ENCODE results near the gene COX10. TPM values are rescaled to one million over a fixed set of nuclear protein-coding genes. Genes with fewer than 3 reads are reported as not detected.
"Not testable (repeated sequence)": the region's sequence is repeated elsewhere in the genome, so short reads cannot be mapped to it uniquely, and the experiment has no call there.

COX10 gene
- total RNA-seq, 2 donors from 2014 or later: 29.1 to 34.6 TPM

DNA sequence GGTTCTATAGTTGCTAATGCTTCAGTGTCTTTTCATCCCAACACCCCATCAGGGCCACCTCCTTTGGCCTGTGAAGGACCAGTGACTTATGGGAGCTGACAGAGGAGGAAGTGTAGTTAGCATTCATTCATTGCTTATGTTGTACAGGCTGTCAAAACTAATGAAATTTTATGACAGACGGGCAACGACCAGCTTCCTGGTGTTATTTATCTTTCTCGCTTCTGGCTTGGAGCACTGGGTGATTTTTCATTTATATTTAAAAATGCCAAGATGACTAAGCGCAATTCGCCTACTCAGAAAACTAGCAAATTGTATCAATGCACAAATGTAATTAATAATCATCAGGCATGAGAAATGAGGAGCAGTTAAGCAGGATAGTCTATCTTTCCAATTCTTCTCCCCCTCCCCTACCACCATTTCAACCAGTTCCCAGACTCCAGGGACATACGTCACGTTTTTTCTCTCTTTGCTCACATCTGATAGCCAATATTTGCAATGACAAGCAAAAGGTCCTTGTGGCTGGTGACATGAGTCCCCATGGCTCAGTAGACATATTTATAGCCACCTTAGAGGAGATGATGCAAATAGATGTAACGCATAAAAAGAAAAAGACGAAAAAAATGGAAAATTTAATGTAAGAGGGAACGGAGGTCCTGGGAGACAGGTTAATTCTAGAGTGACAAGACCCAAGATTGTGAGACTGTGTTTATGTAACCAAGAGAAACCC lies 156.1 kb downstream of the COX10 start:
- DNase-seq: no peak
- peak; percentile 86 for ATAC-seq
- intact Hi-C loops (cut with DNase I, micrococcal nuclease): no loop called here

DNA sequence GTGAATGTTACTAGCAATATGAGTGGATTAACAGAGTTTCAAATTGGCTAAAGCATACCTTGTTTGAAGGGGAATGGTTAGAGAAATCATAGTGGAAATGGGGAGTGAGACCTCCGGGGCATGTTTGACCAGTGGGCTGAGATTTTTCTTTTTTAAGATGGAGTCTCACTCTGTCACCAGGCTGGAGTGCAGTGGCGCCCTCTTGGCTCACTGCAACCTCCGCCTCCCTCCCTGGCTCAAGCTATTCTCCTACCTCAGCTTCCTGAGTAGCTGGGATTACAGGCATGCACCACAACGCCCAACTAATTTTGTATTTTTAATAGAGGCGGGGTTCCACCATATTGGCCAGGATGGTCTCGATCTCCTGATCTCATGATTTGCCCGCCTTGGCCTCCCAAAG lies 157.7 kb downstream of the COX10 start:
- intact Hi-C loops (cut with DNase I, micrococcal nuclease): no loop called here
- no peak for ATAC-seq
- DNase-seq: no peak

DNA sequence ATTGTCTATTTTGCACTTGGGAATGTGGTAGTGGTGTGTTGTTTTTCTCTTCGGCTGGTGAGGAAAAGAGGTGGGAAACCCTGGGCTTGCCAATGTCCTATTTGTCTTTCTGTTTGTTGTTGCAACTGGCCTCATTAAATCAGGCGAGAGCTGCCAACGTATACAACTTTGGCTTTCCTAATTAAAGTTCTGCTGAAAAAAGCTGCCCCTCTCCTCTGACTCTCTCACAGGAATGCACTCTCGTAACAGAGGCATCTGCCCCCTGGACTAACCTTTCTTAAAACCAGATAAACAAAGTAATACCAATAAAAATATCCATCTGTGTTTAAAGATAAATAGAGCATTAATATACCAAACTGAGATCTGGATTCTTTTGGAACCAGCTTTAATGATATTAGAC lies 159.6 kb downstream of the COX10 start:
- no peak for ATAC-seq
- DNase-seq: no peak
- intact Hi-C loops (cut with DNase I, micrococcal nuclease): no loop called here

DNA sequence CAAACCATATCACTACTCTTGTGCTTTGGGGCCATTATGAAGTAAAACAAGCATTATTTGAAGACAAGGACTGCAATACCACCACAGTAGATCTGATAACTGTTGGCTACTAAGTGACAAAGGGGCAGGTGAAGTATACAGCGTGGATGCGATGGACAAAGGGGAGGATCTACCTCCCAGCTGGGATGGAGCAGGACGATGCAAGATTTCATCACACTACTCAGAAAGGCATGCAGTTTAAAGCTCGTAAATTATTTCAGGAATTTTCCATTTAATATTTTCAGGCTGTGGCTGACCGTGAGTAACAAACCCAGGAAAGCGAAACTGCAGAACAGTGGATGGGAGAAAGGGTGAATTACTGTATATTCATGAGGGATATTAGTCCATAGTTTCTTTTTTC lies 161.9 kb downstream of the COX10 start:
- DNase-seq; ATAC-seq; intact Hi-C loops (cut with DNase I, micrococcal nuclease): not testable (repeated sequence)

DNA sequence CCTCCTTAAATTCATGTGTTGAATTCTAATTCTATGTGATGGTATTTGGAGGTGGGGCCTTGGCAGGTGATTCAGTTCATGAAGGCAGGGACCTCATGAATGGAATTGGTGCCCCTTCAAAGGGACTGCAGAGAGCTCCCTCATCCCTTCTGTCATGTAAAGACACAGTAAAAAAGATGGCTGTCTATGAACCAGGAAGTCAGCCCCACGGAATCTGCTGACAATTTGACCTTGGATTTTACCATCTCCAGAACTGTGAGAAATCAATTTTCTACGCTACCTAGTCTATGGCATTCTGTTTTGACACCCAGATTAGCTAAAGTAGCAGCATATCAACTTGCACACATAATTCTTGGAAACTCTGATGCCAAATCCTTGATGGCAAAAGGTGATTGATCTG lies 165.7 kb downstream of the COX10 start:
- ATAC-seq; intact Hi-C loops (cut with DNase I, micrococcal nuclease); DNase-seq: not testable (repeated sequence)

DNA sequence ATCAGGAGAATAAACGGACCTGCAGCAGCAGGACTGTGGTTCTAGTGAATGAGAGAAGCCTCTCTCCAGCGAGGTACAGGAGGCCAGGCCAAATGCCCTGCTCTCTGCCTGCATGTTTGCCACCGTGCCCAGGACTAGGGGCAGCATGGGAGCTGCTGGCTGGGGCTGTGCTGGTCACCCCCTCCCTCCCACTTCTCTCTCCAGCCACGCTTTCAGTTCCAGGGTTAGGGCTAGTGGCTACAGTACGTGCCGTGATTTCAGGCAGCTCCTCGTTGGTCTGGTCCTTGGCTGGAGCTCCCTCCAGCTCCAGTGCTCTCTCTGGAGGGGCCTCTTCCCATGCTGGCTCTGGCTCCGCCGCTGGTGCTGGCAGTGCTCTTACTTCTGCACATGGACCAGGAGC lies 166.7 kb downstream of the COX10 start:
- ATAC-seq; intact Hi-C loops (cut with DNase I, micrococcal nuclease); DNase-seq: not testable (repeated sequence)

DNA sequence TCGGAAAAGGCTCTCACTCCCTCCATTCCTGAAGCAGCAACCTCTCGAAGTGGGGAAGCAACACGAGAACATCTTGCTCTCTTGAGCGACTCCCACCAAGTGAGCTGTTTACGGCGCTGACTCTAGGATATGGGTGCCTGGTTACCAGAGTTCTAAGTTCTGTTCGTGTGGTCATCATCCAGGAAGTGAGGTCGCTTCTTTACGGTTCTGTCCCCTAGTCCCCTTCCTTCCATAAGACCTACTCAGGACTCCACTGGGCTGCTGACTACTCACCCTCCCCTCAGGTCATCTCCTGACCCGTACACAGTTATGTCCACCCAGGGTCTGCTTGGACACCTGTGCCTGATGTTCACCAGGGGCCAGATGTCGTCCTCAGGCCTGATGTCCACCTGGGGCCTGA lies 167.5 kb downstream of the COX10 start, which contains the start of gene CDRT15:
CDRT15 (minus strand) TSS at position 101 of the 400 bp plus-strand sequence; CDS start at position 72, 29 bp downstream.
- ATAC-seq; DNase-seq; intact Hi-C loops (cut with DNase I, micrococcal nuclease): not testable (repeated sequence)

DNA sequence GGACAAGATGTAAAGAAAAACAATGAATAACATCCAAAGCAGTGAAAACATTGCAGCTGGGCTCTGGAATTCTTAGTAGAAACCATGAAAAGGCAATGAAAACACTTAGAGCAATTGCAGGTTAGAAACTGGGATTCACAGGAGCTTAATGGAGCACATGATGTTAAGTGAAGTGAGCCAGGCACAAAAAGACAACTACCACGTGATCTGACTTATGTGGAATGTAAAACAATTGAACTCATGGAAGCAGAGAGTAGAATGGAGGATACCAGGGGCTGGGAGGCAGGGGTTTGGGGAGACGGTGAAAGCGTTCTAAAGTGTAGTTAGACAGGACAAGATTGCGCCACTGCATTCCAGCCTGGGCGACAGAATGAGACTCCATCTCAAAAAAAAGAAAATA lies 170.0 kb downstream of the COX10 start:
- DNase-seq; intact Hi-C loops (cut with DNase I, micrococcal nuclease); ATAC-seq: not testable (repeated sequence)

DNA sequence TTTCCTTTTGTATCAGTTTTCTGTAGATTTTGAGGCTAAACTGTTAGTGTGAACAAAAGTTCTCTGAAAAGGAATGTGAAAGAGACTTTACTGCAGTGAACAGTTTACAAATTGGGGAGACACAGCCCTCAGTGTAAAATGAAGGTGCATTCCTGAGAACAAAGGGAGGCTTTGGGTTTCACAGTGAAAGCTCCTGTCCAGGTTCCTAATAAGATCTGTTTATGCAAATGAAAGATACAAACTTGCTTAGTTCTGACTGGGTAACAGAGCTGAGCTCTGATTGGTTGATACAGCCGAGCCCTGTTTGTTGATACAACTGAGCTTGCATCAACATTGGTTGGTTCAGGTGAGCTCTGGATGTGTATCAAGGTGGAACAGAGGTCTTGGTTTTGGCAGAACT lies 175.7 kb downstream of the COX10 start:
- no peak for ATAC-seq
- intact Hi-C loops (cut with DNase I, micrococcal nuclease): no loop called here

DNA sequence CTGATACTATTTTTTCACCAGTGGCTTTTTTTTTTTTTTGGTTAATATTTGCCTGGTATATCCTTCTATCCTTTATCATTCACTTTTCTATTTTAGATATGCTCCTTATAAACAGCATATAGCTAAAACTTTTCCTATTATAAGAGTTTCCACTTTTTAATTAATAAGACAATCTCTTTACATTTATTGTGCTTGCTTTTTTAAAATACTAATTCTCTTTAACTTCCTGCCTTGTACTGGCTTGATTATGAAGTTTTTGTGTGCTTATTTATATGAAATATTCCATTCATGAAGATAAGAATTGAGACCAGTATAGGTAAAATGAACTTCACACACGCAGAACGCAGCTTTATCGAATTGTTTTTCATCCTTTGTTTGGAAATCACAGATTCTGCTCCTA lies 176.3 kb downstream of the COX10 start:
- ATAC-seq (no peak), DNase-seq (no peak)
- intact Hi-C loops (cut with DNase I, micrococcal nuclease): no loop called here

More for the DNA sequence above, 175.7 kb downstream of the COX10 start:
- DNase-seq: no peak

Other genes starting within 250 kb of the COX10 start
- not detected for gene CDRT15, start 167.4 kb downstream of the COX10 start, total RNA-seq
- gene HS3ST3B1, start 231.6 kb downstream of the COX10 start, total RNA-seq: 1 to 10 TPM in 1 of 2 donors, under 1 TPM in 1; 0.73 to 1.7 TPM